GM21619 (cell line): ENCODE results near the gene RYK.
"Not testable (repeated sequence)": the region's sequence is repeated elsewhere in the genome, so short reads cannot be mapped to it uniquely, and the experiment has no call there.

ENCODE experiments used
- ATAC-seq: cut with Tn5 transposase; IDR thresholded peaks from one replicate; pipeline ENCODE4 v1.9.1; 2021; ENCODE audit not compliant: unreplicated experiment

Gene RYK

GRCh38 chr3:134224796-134225156, 25.9 kb downstream of the RYK start:
- ATAC-seq, result not testable (repeated sequence)

GRCh38 chr3:134222835-134223234, 27.8 kb downstream of the RYK start:
- ATAC-seq, result no peak

- ATAC-seq, result no peak
Measured at GRCh38 chr3:134216851-134217250, 33.8 kb downstream of the RYK start.

- no peak for ATAC-seq
Measured at GRCh38 chr3:134216191-134216764, 34.4 kb downstream of the RYK start.

- no peak for ATAC-seq
Measured at GRCh38 chr3:134214239-134214638, 36.4 kb downstream of the RYK start.

- peak; percentile 76 for ATAC-seq
Measured at GRCh38 chr3:134212967-134213665, 37.5 kb downstream of the RYK start.

- no peak for ATAC-seq
Measured at GRCh38 chr3:134211797-134212196, 38.9 kb downstream of the RYK start.

- no peak for ATAC-seq
Measured at GRCh38 chr3:134205451-134205850, 45.2 kb downstream of the RYK start.

- no peak for ATAC-seq
Measured at GRCh38 chr3:134201201-134202130, 49.2 kb downstream of the RYK start.

- ATAC-seq, result not testable (repeated sequence)
Measured at GRCh38 chr3:134199880-134200279, 50.8 kb downstream of the RYK start.

GRCh38 chr3:134199240-134199639, 51.4 kb downstream of the RYK start:
- no peak for ATAC-seq

GRCh38 chr3:134198414-134198813, 52.2 kb downstream of the RYK start:
- ATAC-seq, result no peak

- ATAC-seq, result no peak
Measured at GRCh38 chr3:134197681-134198261, 52.9 kb downstream of the RYK start.

- no peak for ATAC-seq
Measured at GRCh38 chr3:134194247-134194646, 56.4 kb downstream of the RYK start.

GRCh38 chr3:134190250-134190649, 60.4 kb downstream of the RYK start:
- ATAC-seq, result no peak

- no peak for ATAC-seq
Measured at GRCh38 chr3:134189849-134190248, 60.8 kb downstream of the RYK start.

- no peak for ATAC-seq
Measured at GRCh38 chr3:134186391-134186790, 64.3 kb downstream of the RYK start.

GRCh38 chr3:134180761-134181160, 69.9 kb downstream of the RYK start:
- ATAC-seq, result no peak

- no peak for ATAC-seq
Measured at GRCh38 chr3:134179508-134179907, 71.2 kb downstream of the RYK start.

- ATAC-seq, result no peak
Measured at GRCh38 chr3:134163096-134163495, 87.6 kb downstream of the RYK start.

- no peak for ATAC-seq
Measured at GRCh38 chr3:134161898-134162615, 88.6 kb downstream of the RYK start.
